GM19452 (cell line): ENCODE data around the gene KCNK2.

Source experiments
- ATAC-seq: cut with Tn5 transposase; IDR thresholded peaks from one replicate; pipeline ENCODE4 v1.9.1; 2021; ENCODE audit not compliant: unreplicated experiment

Gene KCNK2

GRCh38 chr1:215094381-215094780 lies 11.8 kb downstream of the KCNK2 start:
- no peak for ATAC-seq

GRCh38 chr1:215095524-215095923 lies 13.0 kb downstream of the KCNK2 start:
- no peak for ATAC-seq

- no peak for ATAC-seq
Measured at GRCh38 chr1:215101511-215101910, 19.0 kb downstream of the KCNK2 start.

- ATAC-seq: no peak
Measured at GRCh38 chr1:215104283-215104682, 21.7 kb downstream of the KCNK2 start.

- no peak for ATAC-seq
Measured at GRCh38 chr1:215106067-215106466, 23.5 kb downstream of the KCNK2 start.

GRCh38 chr1:215109171-215109570 lies 26.6 kb downstream of the KCNK2 start:
- no peak for ATAC-seq

GRCh38 chr1:215111916-215112315 lies 29.4 kb downstream of the KCNK2 start:
- ATAC-seq: no peak

GRCh38 chr1:215113776-215114153 lies 31.2 kb downstream of the KCNK2 start:
- no peak for ATAC-seq

GRCh38 chr1:215114154-215114933 lies 31.8 kb downstream of the KCNK2 start:
- no peak for ATAC-seq

- ATAC-seq: no peak
Measured at GRCh38 chr1:215115760-215116159, 33.2 kb downstream of the KCNK2 start.

GRCh38 chr1:215118081-215118480 lies 35.5 kb downstream of the KCNK2 start:
- no peak for ATAC-seq

GRCh38 chr1:215119056-215119455 lies 36.5 kb downstream of the KCNK2 start:
- no peak for ATAC-seq

GRCh38 chr1:215119719-215120365 lies 37.3 kb downstream of the KCNK2 start:
- ATAC-seq: no peak

- ATAC-seq: no peak
Measured at GRCh38 chr1:215128504-215128903, 46.0 kb downstream of the KCNK2 start.

GRCh38 chr1:215131291-215131690 lies 48.8 kb downstream of the KCNK2 start:
- ATAC-seq: no peak

- no peak for ATAC-seq
Measured at GRCh38 chr1:215132156-215132555, 49.6 kb downstream of the KCNK2 start.

GRCh38 chr1:215133532-215133931 lies 51.0 kb downstream of the KCNK2 start:
- ATAC-seq: no peak

- ATAC-seq: no peak
Measured at GRCh38 chr1:215137985-215138384, 55.4 kb downstream of the KCNK2 start.

GRCh38 chr1:215140135-215140534 lies 57.6 kb downstream of the KCNK2 start:
- no peak for ATAC-seq

GRCh38 chr1:215141460-215141859 lies 58.9 kb downstream of the KCNK2 start:
- ATAC-seq: no peak

- ATAC-seq: no peak
Measured at GRCh38 chr1:215143497-215143896, 61.0 kb downstream of the KCNK2 start.

GRCh38 chr1:215146240-215146975 lies 63.9 kb downstream of the KCNK2 start:
- no peak for ATAC-seq
